ENCODE results near the gene FCER1A. TPM values are rescaled to one million over a fixed set of nuclear protein-coding genes. Genes with fewer than 3 reads are reported as not detected.
"Not testable (repeated sequence)": the region's sequence is repeated elsewhere in the genome, so short reads cannot be mapped to it uniquely, and the experiment has no call there.

The FCER1A gene
- total RNA-seq, 1 donor from 2014 or later, result 0.52 TPM

DNA sequence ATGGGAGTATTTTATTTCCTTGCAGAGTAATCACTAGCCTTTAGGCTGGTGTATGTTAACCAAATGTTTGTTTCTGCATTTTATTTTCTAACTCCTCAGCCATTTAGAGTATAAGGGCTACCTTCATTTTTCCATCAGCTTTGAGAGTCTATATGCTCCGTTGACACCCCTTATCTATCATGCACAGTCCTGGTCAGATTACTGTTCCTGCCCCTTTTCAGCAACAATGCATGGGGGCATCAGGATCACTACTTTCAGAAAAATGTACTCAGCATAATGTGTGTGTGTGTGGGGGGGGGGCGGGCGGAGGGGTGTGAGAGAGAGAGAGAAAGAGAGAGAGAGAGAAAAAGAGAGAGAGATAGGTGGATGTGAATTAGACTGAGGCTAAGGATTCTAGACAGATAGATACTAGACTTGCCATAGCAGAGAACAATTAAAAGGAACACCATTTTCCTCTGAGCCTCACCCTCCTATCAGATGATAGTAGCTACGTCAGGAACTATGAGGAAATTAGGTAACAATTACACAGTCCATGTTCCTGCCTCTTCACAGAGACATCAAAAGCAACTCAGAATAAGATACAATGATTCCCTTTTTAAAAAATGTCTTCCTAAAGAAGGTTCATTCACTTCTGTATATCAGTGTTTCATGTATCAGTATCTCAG, 40.8 kb downstream of the FCER1A start:
- Histone ChIP-seq H3K9ac (ENCODE audit: low read depth in 1 of 3, low read length in 3 of 3) (no peak overlapping the region), H3K9me3 (ENCODE audit: control insufficient read depth in 3 of 3, low read length in 3 of 3) (no peaks in the 10 kb centered on the region), H3K36me3 (ENCODE audit: control insufficient read depth in 3 of 3, insufficient read depth in 3 of 3, low read length in 3 of 3) (no peaks in the 10 kb centered on the region), H3K4me1 (ENCODE audit: control insufficient read depth in 3 of 3, insufficient read depth in 3 of 3, low read length in 3 of 3) (no peaks in the 10 kb centered on the region), H3K4me3 (ENCODE audit: low read length in 3 of 3) (no peak overlapping the region), H3K27me3 (ENCODE audit: control insufficient read depth in 3 of 3, insufficient read depth in 3 of 3, low read length in 3 of 3) (no peaks in the 10 kb centered on the region), H3K27ac (ENCODE audit: low read depth, low read length) (no peak overlapping the region)

- H3K27ac ChIP-seq (ENCODE audit: low read depth, low read length); H3K4me3 ChIP-seq (ENCODE audit: low read length in 3 of 3); H3K4me1 ChIP-seq (ENCODE audit: control insufficient read depth in 3 of 3, insufficient read depth in 3 of 3, low read length in 3 of 3); H3K36me3 ChIP-seq (ENCODE audit: control insufficient read depth in 3 of 3, insufficient read depth in 3 of 3, low read length in 3 of 3); H3K9me3 ChIP-seq (ENCODE audit: control insufficient read depth in 3 of 3, low read length in 3 of 3); H3K27me3 ChIP-seq (ENCODE audit: control insufficient read depth in 3 of 3, insufficient read depth in 3 of 3, low read length in 3 of 3); H3K9ac ChIP-seq (ENCODE audit: low read depth in 1 of 3, low read length in 3 of 3): not testable (repeated sequence)
Observed at GRCh38 chr1:159349374-159349773, 47.2 kb downstream of the FCER1A start.

- H3K4me1 ChIP-seq (ENCODE audit: control insufficient read depth in 3 of 3, insufficient read depth in 3 of 3, low read length in 3 of 3), result no peaks in the 10 kb centered on the region
- no peak overlapping the region for H3K27ac ChIP-seq (ENCODE audit: low read depth, low read length)
- H3K4me3 ChIP-seq (ENCODE audit: low read length in 3 of 3), result no peak overlapping the region
- H3K36me3 ChIP-seq (ENCODE audit: control insufficient read depth in 3 of 3, insufficient read depth in 3 of 3, low read length in 3 of 3), result no peaks in the 10 kb centered on the region
- no peaks in the 10 kb centered on the region for H3K9me3 ChIP-seq (ENCODE audit: control insufficient read depth in 3 of 3, low read length in 3 of 3)
- H3K27me3 ChIP-seq (ENCODE audit: control insufficient read depth in 3 of 3, insufficient read depth in 3 of 3, low read length in 3 of 3), result no peaks in the 10 kb centered on the region
- no peak overlapping the region for H3K9ac ChIP-seq (ENCODE audit: low read depth in 1 of 3, low read length in 3 of 3)
Observed at GRCh38 chr1:159352436-159352835, 50.3 kb downstream of the FCER1A start.

Other genes starting within 250 kb of the FCER1A start
- 0.52 TPM for gene AIM2, start 225.6 kb upstream of the FCER1A start, total RNA-seq
- gene CADM3, start 130.7 kb upstream of the FCER1A start, total RNA-seq, result 0.52 TPM
- gene ACKR1, start 97.5 kb upstream of the FCER1A start, total RNA-seq, result 4.7 TPM
- not detected for gene OR10J4, start 129.9 kb downstream of the FCER1A start, total RNA-seq
- gene OR10J1, start 137.4 kb downstream of the FCER1A start, total RNA-seq, result not detected
- not detected for gene OR10J5, start 233.7 kb downstream of the FCER1A start, total RNA-seq